Psoas muscle (tissue), 8 donors: ENCODE measurements around the gene RBKS. TPM values are rescaled to one million over a fixed set of nuclear protein-coding genes. Genes with fewer than 3 reads are reported as not detected.

Source experiments
- ATAC-seq, 4 donors: fragments of 200-7000 bp; cut with Tn5 transposase; one replicate each; pipeline ENCODE4 v1.9.1; 2020; ENCODE audit warnings: moderate library complexity in 3 of 4, mild to moderate bottlenecking in 2 of 4
- DNase-seq, 2 donors: peaks; one replicate each; pipeline ENCODE4 v3.0.0-alpha.2; 2020
- H3K27ac ChIP-seq: fragments of 200-600 bp; one replicate; pipeline ENCODE4 v1.8.0; 2022
- H3K27me3 ChIP-seq, 3 donors: fragments of 200-600 bp in 1 of 3; one replicate each; pipeline versions ENCODE4 v1.6.1 to v1.8.0; 2013 to 2022; ENCODE audit warnings: low read length in 2 of 3, mild to moderate bottlenecking in 2 of 3, moderate library complexity in 1 of 3; ENCODE audit not compliant: insufficient read depth in 3 of 3
- H3K36me3 ChIP-seq, 2 donors: fragments of 200-600 bp in 1 of 2; one replicate each; pipeline versions ENCODE4 v1.6.1 to v1.8.0; 2013 to 2022; ENCODE audit warnings: low read depth in 1 of 2, mild to moderate bottlenecking in 1 of 2, moderate library complexity in 1 of 2; ENCODE audit not compliant: insufficient read depth in 1 of 2
- H3K4me1 ChIP-seq: fragments of 200-600 bp; one replicate; pipeline ENCODE4 v1.8.0; 2022
- H3K4me3 ChIP-seq: fragments of 200-600 bp; one replicate; pipeline ENCODE4 v1.8.0; 2022; ENCODE audit warnings: mild to moderate bottlenecking
- H3K9me3 ChIP-seq: fragments of 200-600 bp; one replicate; pipeline ENCODE4 v1.8.0; 2022
- WGBS, 3 donors: extraction: QIAGEN DNeasy Blood & Tissue Kit; methylation state at CpG; one replicate each; pipeline versions ENCODE4 v1.1.6 to v1.1.7; 2013; 5-methylcytosine and 5-hydroxymethylcytosine counted together
- intact Hi-C, 2 donors: fragments of 100-400 bp; cut with DNase I; formaldehyde crosslinking; loops; one replicate each; pipeline versions ENCODE4 v1.11.0 to v1.14.2; 2022
- long read RNA-seq, 2 donors: library from polyadenylated mRNA; unstranded; transcript quantifications; one replicate each; pipeline ENCODE4 v2.0.0, GENCODE V29; 2021
- polyA plus RNA-seq, 3 donors: library from polyadenylated mRNA; stranded (reverse); fragments of 200-250 nt; gene quantifications; one replicate each; pipeline ENCODE4 v1.2.3, GENCODE V29; 2013
- total RNA-seq, 4 donors: library from RNA; stranded (reverse); fragmentation: NEBNext Ultra II Directional in 2 of 4; extraction: Animal tissue kit (Norgen Biotek cat#: 25700) in 2 of 4; gene quantifications; one replicate each; pipeline versions ENCODE4 v1.2.1 to v1.2.4, GENCODE V29; 2021 to 2023
- TF ChIP-seq, protein P1 (sequence below): fragments of 200-600 bp; IDR thresholded peaks from one replicate; pipeline ENCODE4 v1.8.0; 2022; ENCODE audit warnings: antibody characterized with exemption
- donor health status: healthy with polysubstance abuse.
- donor health status: DM: no; HTN: no; CAD: no; lungs with moderate emphysema.
- donor health status: Bipolar disorder and iron deficiency.
- donor health status: healthy.
- donor health status: DM: yes; HTN: yes; CAD: no.
- donor health status: DM: no; HTN: no; CAD: no.
- donor health status: DM: no; HTN: no; CAD: no.
- donor health status: DM: yes; HTN: yes; CAD: no.

RBKS gene
- total RNA-seq (1 to 10 TPM; 3.5 to 4.4 (median 3.8) TPM), polyA plus RNA-seq (1 to 10 TPM; 4.1 to 7.3 (median 4.6) TPM)
- long read RNA-seq, donor 1, partial matches to known transcripts = 0 of 1 reads
- long read RNA-seq, donor 1, other reads (novel, unspliced or antisense) = 1 of 1 reads
- long read RNA-seq, donor 2, partial matches to known transcripts = 0 of 4 reads
- long read RNA-seq, donor 2, other reads (novel, unspliced or antisense) = 2 of 4 reads

DNA sequence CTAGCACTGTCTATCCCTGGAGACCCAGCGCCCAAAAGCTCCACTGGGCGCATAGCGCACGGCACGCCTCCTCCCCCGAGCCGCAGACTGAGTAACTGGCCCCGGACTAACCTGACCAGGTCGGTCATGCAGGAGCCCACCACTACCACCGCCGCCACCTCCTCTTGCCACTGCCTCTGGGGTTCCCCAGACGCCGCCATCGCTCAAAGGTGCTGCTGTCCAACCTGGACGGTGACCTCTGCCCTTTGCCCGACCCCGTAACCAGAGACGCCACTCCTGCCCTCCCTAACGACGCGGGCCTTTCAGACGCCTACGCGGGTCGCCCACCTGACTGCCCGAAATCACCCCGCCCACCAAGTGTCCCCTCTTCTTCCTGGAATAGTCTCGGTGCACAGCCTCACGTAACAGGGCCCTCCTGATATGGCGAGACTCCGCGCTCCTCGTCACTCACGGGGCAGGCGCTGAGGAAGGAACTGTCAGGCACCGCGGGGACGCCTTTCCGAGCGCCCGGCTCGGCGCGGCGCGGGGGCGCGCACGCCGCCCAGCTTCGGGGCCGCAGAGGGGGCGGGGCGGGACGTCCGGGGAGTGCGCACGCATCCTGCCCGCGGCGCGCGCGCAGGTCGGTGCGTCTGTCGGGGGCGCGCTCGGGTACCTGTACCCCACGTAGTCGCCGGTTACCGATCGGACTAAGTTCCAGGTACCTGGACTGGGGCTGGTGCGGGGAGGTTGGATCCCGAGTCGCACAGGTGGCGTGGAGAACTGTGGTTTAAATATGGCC lies at the start of gene RBKS, which contains the start of gene BABAM2:
Gene RBKS, minus strand, starts transcription at position 242 of the 778 bp plus-strand sequence. Its CDS starts 42 bp downstream, at position 200.
Gene BABAM2, plus strand, starts transcription at position 584 of the 778 bp plus-strand sequence. CDS start 3,828 bp downstream, outside the sequence.
- Histone ChIP-seq H3K36me3 (peaks cover 0 to 9% of the 10 kb centered on the region in 2 donors), H3K27ac (peak within 1 kb of the TSS; percentile 88), H3K4me1 (peaks cover 26% of the 10 kb centered on the region), H3K9me3 (no peaks in the 10 kb centered on the region), H3K4me3 (peak within 1 kb of the TSS; percentile 70), H3K27me3 (no peaks in the 10 kb centered on the region)
- WGBS, 3 donors = 0% methylated on average over 50 to 79 of the region's 79 CpGs
- DNase-seq = peak; percentile 89 to 94
- peak; percentile 96 to 98 (median 97) for ATAC-seq
- TF ChIP-seq, protein P1, sequence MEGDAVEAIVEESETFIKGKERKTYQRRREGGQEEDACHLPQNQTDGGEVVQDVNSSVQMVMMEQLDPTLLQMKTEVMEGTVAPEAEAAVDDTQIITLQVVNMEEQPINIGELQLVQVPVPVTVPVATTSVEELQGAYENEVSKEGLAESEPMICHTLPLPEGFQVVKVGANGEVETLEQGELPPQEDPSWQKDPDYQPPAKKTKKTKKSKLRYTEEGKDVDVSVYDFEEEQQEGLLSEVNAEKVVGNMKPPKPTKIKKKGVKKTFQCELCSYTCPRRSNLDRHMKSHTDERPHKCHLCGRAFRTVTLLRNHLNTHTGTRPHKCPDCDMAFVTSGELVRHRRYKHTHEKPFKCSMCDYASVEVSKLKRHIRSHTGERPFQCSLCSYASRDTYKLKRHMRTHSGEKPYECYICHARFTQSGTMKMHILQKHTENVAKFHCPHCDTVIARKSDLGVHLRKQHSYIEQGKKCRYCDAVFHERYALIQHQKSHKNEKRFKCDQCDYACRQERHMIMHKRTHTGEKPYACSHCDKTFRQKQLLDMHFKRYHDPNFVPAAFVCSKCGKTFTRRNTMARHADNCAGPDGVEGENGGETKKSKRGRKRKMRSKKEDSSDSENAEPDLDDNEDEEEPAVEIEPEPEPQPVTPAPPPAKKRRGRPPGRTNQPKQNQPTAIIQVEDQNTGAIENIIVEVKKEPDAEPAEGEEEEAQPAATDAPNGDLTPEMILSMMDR = no peak
- intact Hi-C loops = loop anchor here (2.0 to 10.0 kb wide), 4 partner anchors 67 to 508 kb away; partner anchors contain the start of genes FOSL2 (in 1 of the 2) and MRPL33 (in 1 of the 2)

DNA sequence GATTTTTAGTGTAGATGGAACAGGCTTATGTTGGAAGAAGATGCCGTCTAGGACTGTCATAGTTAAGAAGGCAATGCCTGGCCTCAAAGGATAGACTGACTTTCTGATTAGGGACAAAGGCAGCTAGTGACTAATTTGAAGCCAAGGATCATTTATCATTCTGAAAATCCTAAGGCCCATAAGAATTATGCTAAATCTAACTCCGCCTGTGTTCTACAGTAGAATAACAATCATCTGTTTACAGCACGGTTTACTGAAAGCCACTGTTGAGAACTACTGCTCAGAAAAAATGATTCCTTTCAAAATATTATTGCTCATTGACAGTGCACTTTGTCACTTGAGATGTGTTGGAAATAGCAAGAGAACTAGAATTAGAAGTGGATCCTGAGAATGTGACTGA lies 44.8 kb upstream of the RBKS start:
- peaks cover 17% of the 10 kb centered on the region for H3K4me1 ChIP-seq

DNA sequence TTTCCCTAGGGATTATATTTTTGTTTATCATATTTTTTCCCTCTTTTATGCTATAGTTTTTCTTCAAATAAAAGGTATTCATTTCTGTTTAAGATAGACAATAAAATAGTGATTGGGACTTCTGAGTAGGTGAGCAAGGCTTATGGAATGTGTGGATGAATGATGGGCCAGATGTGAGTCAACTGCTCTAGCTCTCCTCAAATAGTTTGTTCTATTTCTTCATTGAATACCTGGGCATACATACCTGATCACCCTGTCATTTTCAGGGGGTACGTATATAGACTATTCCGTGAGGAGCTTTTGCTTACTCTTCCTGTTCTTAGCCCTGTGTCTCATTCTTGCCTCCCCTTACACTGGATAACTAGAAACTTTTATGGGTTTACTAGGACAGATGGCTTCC lies 42.2 kb upstream of the RBKS start:
- intact Hi-C loops = no loop called here
- DNase-seq (no peak), ATAC-seq (peak in 3 of 4 donors; percentile 54 to 77 (median 65))
- H3K4me1 ChIP-seq = peaks cover 7% of the 10 kb centered on the region
- WGBS, 3 donors = 96 to 100% (median 96%) methylated on average over 2 of the region's 2 CpGs
- H3K27me3 ChIP-seq = no peaks in the 10 kb centered on the region
- H3K9me3 ChIP-seq = no peaks in the 10 kb centered on the region
- H3K27ac ChIP-seq = no peak overlapping the region
- H3K4me3 ChIP-seq = no peak overlapping the region
- TF ChIP-seq, protein P1 = no peak
- H3K36me3 ChIP-seq = peaks cover 0 to 19% of the 10 kb centered on the region in 2 donors

More for the DNA sequence above, 44.8 kb upstream of the RBKS start:
- no peak overlapping the region for H3K27ac ChIP-seq
- peaks cover 0 to 14% of the 10 kb centered on the region in 2 donors for H3K36me3 ChIP-seq
- intact Hi-C loops = no loop called here
- no peak for DNase-seq
- no peaks in the 10 kb centered on the region for H3K27me3 ChIP-seq
- no peaks in the 10 kb centered on the region for H3K9me3 ChIP-seq
- no peak for ATAC-seq
- TF ChIP-seq, protein P1 = no peak
- 89 to 91% (median 89%) methylated on average over 3 of the region's 3 CpGs for WGBS, 3 donors
- no peak overlapping the region for H3K4me3 ChIP-seq

DNA sequence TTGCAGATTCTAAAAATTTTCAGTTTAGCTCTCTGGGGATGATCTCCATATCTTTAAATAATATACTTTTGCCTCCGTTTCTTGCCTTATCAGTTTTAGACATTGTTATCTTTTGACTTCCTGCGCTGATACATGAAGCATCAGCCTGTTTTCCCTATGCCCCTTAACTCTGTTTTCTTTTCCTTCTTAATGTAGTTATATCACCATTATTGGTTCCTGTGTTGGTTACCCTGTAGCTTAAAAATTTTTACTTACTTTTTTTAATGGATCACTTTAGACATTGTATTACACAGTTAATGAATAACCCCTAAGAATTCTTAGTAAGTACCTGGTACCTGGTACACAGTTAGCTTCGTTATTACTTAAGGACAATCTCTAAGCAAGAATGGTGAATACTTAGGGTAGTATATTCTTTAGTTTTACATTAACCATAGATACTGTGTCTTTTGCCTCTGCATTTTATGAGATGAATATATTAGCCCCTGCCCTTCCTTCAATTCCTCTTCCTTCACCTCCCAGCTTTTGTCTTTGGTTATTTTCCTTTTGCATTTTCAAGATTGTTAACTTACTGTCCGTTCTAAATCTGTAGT lies 41.3 kb upstream of the RBKS start:
- 91 to 95% (median 92%) methylated on average over 4 of the region's 4 CpGs for WGBS, 3 donors
- Histone ChIP-seq H3K36me3 (peaks cover 0 to 19% of the 10 kb centered on the region in 2 donors), H3K4me1 (peaks cover 7% of the 10 kb centered on the region), H3K4me3 (no peak overlapping the region), H3K27ac (no peak overlapping the region), H3K27me3 (no peaks in the 10 kb centered on the region), H3K9me3 (no peaks in the 10 kb centered on the region)
- TF ChIP-seq, protein P1 = no peak
- intact Hi-C loops = no loop called here
- ATAC-seq = no peak
- DNase-seq = no peak
